ENCODE data around the gene CRY1.
A peak's percentile ranks its signal among the peaks of the same experiment; 100 is the strongest.
"Not testable (repeated sequence)": the region's sequence is repeated elsewhere in the genome, so short reads cannot be mapped to it uniquely, and the experiment has no call there.

The CRY1 gene

GRCh38 chr12:107109726-107110719 is 16.7 kb upstream of the CRY1 start:
- H3K27ac ChIP-seq: no peak overlapping the region
- no peak for DNase-seq (ENCODE audit: low read depth, low spot score)

DNA sequence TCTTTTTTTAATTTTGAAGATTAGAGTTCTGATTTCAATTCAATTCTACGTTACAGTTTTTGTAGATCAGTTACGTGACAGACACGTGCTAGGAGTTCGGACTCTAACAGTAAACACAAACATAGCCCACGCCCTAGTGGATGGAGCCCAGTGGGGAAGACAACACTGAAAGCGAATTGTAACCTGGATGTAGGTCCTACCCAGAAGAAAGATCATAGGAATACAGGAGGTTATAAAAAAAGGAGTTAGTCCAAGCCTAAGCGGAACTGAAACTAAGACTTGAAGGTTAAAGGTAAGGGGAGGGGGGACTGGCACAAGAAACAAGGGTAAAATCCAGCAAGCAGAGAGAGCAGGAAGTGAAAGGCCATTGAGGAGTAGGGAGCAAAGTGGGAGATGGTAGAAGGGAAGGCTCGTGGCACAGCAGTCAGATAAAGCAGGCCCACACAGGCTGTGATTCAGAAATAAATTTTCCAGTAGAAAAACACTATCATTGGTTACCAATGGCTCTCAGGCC is 15.7 kb upstream of the CRY1 start:
- no peak overlapping the region for H3K27ac ChIP-seq
- no peak for DNase-seq (ENCODE audit: low read depth, low spot score)

DNA sequence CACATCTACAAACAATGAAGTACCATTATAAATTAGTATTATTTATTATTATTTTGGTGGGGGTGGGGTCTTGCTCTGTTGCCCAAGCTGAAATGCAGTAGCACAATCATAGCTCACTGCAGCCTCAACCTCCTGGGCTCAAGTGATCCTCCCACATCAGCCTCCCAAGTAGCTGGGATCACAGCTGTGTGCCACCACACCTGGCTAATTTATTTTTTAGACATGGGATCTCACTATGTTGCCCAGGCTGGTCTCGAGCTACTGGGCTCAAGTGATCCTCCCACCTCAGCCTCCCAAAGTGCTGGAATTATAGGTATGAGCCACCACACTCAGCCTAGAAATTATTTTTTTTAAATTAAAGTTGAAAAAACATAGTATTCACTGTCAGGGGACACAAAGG is 15.0 kb upstream of the CRY1 start:
- not testable (repeated sequence) for H3K27ac ChIP-seq; DNase-seq (ENCODE audit: low read depth, low spot score)

DNA sequence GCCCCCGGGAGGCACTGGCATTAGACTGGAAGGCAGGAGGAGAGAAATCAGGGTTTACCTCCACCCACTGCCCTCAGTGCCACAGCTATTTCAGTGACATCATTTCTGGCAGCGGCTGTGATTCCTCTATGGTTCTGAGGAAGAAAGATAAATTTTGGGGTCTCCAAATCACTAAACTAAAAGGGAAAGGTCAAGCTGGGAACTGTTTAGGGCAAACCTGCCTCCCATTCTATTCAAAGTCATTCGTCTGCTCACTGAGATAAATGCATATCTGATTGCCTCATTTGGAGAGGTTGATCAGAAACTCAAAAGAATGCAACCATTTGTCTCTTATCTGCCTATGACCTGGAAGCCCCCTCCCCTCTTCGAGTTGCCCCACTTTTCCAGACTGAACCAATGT is 14.0 kb upstream of the CRY1 start:
- H3K27ac ChIP-seq: no peak overlapping the region
- DNase-seq (ENCODE audit: low read depth, low spot score): no peak

- no peak for DNase-seq (ENCODE audit: low read depth, low spot score)
- no peak overlapping the region for H3K27ac ChIP-seq
These were observed 13.1 kb upstream of the CRY1 start for GRCh38 chr12:107106241-107107025.

DNA sequence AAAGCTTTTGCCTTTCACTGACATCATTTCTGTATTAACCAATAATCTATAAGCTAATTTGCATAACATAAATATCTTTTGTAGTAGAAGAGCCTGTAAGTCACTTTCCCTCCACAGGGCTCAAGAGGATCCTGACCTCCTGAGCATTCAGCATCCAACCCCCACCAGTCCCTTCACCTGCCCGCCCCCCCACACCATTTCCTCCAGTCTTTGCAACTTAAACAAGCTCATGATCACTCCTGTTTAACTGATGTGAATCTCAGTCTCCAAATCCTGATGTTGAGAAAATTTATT is 12.0 kb upstream of the CRY1 start:
- no peak overlapping the region for H3K27ac ChIP-seq

DNA sequence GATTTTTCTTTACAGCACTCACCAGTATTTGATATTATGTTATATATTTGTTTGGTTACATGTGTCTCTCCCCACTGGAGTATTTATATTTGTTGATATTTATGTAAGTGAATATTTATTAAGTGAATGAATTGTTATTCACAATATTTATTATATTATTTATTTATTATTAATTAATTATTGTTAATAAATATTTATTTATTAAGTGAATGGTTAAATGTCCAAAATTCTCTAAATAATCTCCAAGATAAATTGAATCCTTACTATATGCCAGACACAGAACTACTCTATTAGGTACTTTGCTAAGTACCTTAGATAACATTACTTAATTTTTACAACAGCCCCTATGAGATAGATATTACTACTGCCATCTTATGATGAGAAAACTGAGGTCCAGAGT is 10.2 kb upstream of the CRY1 start:
- no peak for DNase-seq (ENCODE audit: low read depth, low spot score)
- H3K27ac ChIP-seq: no peak overlapping the region

More for the DNA sequence above, 12.0 kb upstream of the CRY1 start:
- no peak for DNase-seq (ENCODE audit: low read depth, low spot score)

GRCh38 chr12:107103097-107103496 is 9.7 kb upstream of the CRY1 start:
- DNase-seq (ENCODE audit: low read depth, low spot score): no peak
- no peak overlapping the region for H3K27ac ChIP-seq

- no peak overlapping the region for H3K27ac ChIP-seq
- no peak for DNase-seq (ENCODE audit: low read depth, low spot score)
These were observed 8.9 kb upstream of the CRY1 start for GRCh38 chr12:107102294-107102693.

GRCh38 chr12:107101651-107102050 is 8.3 kb upstream of the CRY1 start:
- DNase-seq (ENCODE audit: low read depth, low spot score): no peak
- no peak overlapping the region for H3K27ac ChIP-seq

DNA sequence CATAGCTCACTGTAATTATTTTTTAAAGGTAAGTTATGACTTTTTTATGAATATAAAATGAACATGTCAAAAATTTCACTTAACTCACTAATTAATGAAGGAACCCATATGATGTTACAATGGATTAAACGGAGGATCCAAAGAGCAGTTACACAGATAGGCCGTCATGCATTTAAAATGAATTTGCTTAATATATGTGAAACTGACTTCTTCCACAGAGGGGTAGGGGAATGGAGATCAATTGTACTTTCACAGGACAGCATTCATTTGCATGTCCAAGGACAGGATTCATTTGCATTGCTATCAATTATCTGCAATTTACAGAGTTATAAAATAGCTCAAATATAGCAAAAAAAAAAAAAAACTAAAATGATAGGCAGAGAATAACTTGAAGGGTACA is 6.6 kb upstream of the CRY1 start:
- H3K27ac ChIP-seq: no peak overlapping the region
- no peak for DNase-seq (ENCODE audit: low read depth, low spot score)

DNA sequence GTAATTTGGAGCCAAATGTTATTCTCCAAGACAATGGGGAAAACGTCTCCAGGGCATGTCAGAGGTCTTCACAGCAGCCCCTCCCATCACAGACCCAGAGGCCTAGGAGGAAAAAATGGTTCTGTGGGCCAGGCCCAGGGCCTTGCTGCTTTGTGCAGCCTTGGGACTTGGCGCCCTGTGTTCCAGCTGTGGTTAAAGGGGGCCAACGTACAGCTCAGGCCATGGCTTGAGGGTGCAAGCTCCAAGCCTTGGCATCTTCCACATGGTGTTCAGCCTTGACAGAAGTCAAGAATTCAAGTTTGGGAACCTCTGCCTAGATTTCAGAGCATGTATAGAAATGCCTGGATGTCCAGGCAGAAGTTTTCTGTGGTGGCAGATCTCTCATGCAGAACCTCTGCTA is 3.2 kb upstream of the CRY1 start:
- no peak overlapping the region for H3K27ac ChIP-seq

GRCh38 chr12:107094183-107094448 is 767 bp upstream of the CRY1 start:
- peak overlapping the region; percentile 71 for H3K27ac ChIP-seq
- DNase-seq (ENCODE audit: low read depth, low spot score): no peak

More for the DNA sequence above, 3.2 kb upstream of the CRY1 start:
- no peak for DNase-seq (ENCODE audit: low read depth, low spot score)

GRCh38 chr12:107092669-107093416 is 506 bp downstream of the CRY1 start:
- H3K27ac ChIP-seq: peak overlapping the region; percentile 71
- DNase-seq (ENCODE audit: low read depth, low spot score): no peak

- peak overlapping the region; percentile 71 for H3K27ac ChIP-seq
- DNase-seq (ENCODE audit: low read depth, low spot score): peak; percentile 76
These were observed 1.2 kb downstream of the CRY1 start for GRCh38 chr12:107091989-107092641.

GRCh38 chr12:107091381-107091780 is 2.0 kb downstream of the CRY1 start:
- DNase-seq (ENCODE audit: low read depth, low spot score): no peak
- peak overlapping the region; percentile 71 for H3K27ac ChIP-seq

- H3K27ac ChIP-seq: no peak overlapping the region
- DNase-seq (ENCODE audit: low read depth, low spot score): no peak
These were observed 2.6 kb downstream of the CRY1 start for GRCh38 chr12:107090711-107091110.

DNA sequence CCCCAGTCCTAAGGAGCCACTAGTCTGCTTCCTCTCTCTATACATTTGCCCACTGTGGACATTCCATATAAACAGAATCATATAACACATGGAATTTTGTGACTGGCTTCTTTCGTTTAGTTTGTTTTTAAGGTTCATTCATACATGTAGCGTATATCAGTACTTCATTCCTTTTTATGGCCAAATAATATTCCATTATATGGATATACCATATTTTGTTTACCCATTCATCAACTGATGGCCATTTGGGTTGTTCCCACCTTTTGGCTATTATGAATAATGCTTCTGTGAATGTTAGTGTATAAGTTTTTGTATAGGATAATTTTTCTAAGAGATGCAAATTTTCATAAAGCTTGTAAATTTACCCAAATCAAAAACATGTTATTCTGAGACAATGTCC is 4.4 kb downstream of the CRY1 start:
- no peak for DNase-seq (ENCODE audit: low read depth, low spot score)
- no peak overlapping the region for H3K27ac ChIP-seq

DNA sequence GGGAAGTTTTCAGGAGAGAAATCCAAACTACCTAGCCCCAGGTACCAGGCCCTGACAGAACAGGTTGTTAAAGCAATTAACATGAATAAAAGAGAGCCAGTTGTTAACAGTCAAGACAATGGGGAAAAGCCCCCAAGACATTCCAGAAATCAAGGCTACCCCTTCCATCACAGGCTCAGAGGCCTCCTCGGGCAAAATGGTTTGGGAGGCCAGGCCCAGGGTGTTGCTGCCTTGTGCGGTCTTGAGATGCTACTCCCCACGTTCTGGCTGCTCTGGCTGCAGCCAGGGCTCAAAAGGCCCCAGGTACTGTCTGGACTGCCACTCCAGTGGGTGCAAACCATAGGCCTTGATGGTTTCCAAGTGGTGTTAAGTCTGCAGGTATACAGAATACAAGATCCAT is 7.0 kb downstream of the CRY1 start:
- DNase-seq (ENCODE audit: low read depth, low spot score): no peak
- H3K27ac ChIP-seq: no peak overlapping the region

DNA sequence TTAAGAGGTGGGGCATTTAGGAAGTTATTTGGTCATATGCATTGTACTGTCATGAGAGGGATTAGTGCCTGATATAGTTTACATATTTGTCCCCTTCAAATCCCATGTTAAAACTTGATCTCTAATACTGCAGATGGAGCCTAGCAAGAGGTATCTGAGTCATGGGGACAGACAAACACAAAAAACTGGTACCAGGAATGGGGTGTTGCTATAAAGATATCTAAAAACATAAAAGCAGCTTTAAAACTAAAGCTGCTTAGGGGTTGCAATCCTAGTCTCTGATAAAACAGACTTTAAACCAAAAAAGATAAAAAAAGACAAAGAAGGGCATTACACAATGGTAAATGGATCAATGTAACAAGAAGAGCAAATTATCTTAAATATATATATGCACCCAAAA is 11.6 kb downstream of the CRY1 start:
- H3K27ac ChIP-seq: no peak overlapping the region
- no peak for DNase-seq (ENCODE audit: low read depth, low spot score)

Data from epithelial cell of prostate (primary cell).